ENCODE data around the gene EPN2.

The EPN2 gene

DNA sequence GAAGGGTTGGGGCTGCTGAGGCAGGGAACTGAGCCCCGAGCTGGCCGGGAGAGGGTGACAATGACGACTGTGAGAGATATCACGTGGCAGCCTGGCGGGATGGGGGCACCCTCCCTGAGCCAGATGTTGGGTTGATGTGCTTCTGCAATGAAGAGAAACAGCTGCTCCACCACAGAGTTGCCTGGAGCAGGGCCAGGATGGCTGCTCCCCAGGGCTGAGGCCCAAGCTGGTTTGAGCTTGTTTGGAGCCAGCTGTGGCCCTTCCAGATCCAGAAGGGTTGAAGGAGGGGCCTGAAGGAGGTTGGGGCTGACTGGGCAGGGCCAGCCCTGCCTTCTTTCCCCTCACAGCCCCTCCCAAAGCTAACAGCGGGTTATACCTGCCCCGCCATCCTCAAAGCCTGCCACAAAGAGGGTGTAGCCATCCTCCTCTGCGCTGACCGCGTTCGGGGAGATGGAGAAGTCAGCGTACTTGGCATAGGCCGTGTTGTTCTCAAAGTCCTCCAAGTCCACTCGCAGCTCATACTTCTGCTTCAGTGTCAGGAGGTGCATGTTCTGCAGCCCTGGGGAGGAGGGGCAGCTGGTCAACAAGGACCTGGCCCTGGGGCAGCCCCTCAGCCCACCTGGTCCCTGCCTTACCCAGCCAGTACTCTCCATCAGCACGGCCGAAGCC is 147.7 kb downstream of the EPN2 start:
- no peak for DNase-seq

- no peak for DNase-seq
Measured at GRCh38 chr17:19385521-19385983, 148.4 kb downstream of the EPN2 start.
